ENCODE measurements around the gene STK17B. TPM values are rescaled to one million over a fixed set of nuclear protein-coding genes. Genes with fewer than 3 reads are reported as not detected.

STK17B gene
- total and polyA plus RNA-seq, 10 of the 15 experiments (the other 5 are each of a cell fraction or from before 2014, with no cell fraction given), result 21.2 to 108 (median 53.7) TPM

- TF ChIP-seq FOXM1 (IDR thresholded peaks at IDR 0.05; ENCODE audit: low read depth, low read length) (no peak), RUNX3 (IDR thresholded peaks at IDR 0.05; ENCODE audit: low read length) (no peak), SREBF2 (IDR thresholded peaks at IDR 0.05; ENCODE audit: low read length) (no peak), ZNF384 (IDR thresholded peaks at IDR 0.05; ENCODE audit: borderline replicate concordance, low read depth, low read length) (no peak), RAD21 (IDR thresholded peaks at IDR 0.05; ENCODE audit: insufficient read depth, low read depth, low read length) (no peak)
- TF ChIP-seq, protein P1, sequence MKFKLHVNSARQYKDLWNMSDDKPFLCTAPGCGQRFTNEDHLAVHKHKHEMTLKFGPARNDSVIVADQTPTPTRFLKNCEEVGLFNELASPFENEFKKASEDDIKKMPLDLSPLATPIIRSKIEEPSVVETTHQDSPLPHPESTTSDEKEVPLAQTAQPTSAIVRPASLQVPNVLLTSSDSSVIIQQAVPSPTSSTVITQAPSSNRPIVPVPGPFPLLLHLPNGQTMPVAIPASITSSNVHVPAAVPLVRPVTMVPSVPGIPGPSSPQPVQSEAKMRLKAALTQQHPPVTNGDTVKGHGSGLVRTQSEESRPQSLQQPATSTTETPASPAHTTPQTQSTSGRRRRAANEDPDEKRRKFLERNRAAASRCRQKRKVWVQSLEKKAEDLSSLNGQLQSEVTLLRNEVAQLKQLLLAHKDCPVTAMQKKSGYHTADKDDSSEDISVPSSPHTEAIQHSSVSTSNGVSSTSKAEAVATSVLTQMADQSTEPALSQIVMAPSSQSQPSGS (IDR thresholded peaks at IDR 0.05; ENCODE audit: low read length), result no peak
Observed at GRCh38 chr2:196155575-196155974, 15.8 kb downstream of the STK17B start (continued).

- peaks cover 43% of the 10 kb centered on the region for H3K79me2 ChIP-seq (ENCODE audit: control insufficient read depth, insufficient read depth, low read length)
- POLR2A ChIA-PET, result interaction anchor here (1.4 kb wide), 1 partner anchor 11 kb away, joined by 3 read pairs; no protein-coding TSS in a partner anchor
- intact Hi-C loops (cut with micrococcal nuclease; ENCODE audit: unreplicated experiment), result no loop called here
- TF ChIP-seq GABPA (IDR thresholded peaks at IDR 0.05; ENCODE audit: low read depth) (no peak), PAX5 (IDR thresholded peaks at IDR 0.05; ENCODE audit: borderline replicate concordance, low read depth, low read length) (no peak), SIN3A (IDR thresholded peaks at IDR 0.05; ENCODE audit: low read depth, low read length) (no peak), CEBPZ (IDR thresholded peaks at IDR 0.05; ENCODE audit: low read depth, low read length) (no peak), POLR2AphosphoS5 (IDR thresholded peaks at IDR 0.05; ENCODE audit: low read length) (no peak), TAF1 (IDR thresholded peaks at IDR 0.05; ENCODE audit: borderline replicate concordance, low read depth, low read length) (no peak), CHD1 (IDR thresholded peaks at IDR 0.05; ENCODE audit: low read depth, low read length) (no peak)
- TF ChIP-seq, protein P1 (IDR thresholded peaks at IDR 0.05; ENCODE audit: low read length), result no peak
- SMC1A ChIA-PET (ENCODE audit: uncharacterized antibody, unreplicated experiment), result interaction anchor here (0.7 to 2.4 kb wide), 15 partner anchors 9 to 116 kb away, joined by 3 to 8 read pairs (median 4); partner anchors contain the start of gene STK17B
- peaks cover 1 to 37% of the 10 kb centered on the region in 2 experiments for H3K36me3 ChIP-seq (ENCODE audit: control insufficient read depth in 2 of 2, insufficient read depth in 2 of 2, low read length in 1 of 2)
- no peak overlapping the region for H3K4me2 ChIP-seq (ENCODE audit: control insufficient read depth, insufficient read depth)
- FAIRE-seq, result no peak
- in situ Hi-C loops (cut with MboI), result loop anchor here (25.0 kb wide), 1 partner anchor 109 kb away; no protein-coding TSS in a partner anchor
- CTCF ChIA-PET, result interaction anchor here (1.3 to 1.4 kb wide), 3 partner anchors 9 to 75 kb away, joined by 4 to 5 read pairs (median 4); no protein-coding TSS in a partner anchor
- BruUV-seq (replicated peaks), result TSS peak; percentile 5
- H3K27ac ChIP-seq (ENCODE audit: control insufficient read depth, insufficient read depth), result no peak overlapping the region
- H3K27me3 ChIP-seq (replicated peaks in 1 of 2; ENCODE audit: control insufficient read depth in 2 of 2, insufficient read depth in 2 of 2, low read length in 1 of 2), result no peaks in the 10 kb centered on the region
- H3K9ac ChIP-seq (ENCODE audit: control insufficient read depth, insufficient read depth, low read length), result no peak overlapping the region
- no peak for ATAC-seq
- DNase-seq (ENCODE audit: low read depth, low spot score), result no peak
- no peaks in the 10 kb centered on the region for H4K20me1 ChIP-seq (ENCODE audit: control insufficient read depth, insufficient read depth)
- H2AFZ ChIP-seq (ENCODE audit: control insufficient read depth, low read depth, low read length), result no peak overlapping the region
- WGBS (ENCODE audit: insufficient coverage, insufficient replicate concordance, low lambda C conversion rate, missing lambda C conversion rate), result 100% methylated on average over 2 of the region's 2 CpGs
- peaks cover 13% of the 10 kb centered on the region for H3K4me1 ChIP-seq (ENCODE audit: control insufficient read depth, insufficient read depth, low read length)
- peaks cover 9% of the 10 kb centered on the region; the same call in 2 of the 3 replicates for H3K9me3 ChIP-seq (replicated peaks; ENCODE audit: control insufficient read depth, insufficient read depth, low read length)
- H3K4me3 ChIP-seq, result no peak overlapping the region
- RAD21 ChIA-PET (ENCODE audit: unreplicated experiment), result interaction anchor here (0.6 to 7.2 kb wide), 4 partner anchors 11 to 123 kb away, joined by 3 to 52 read pairs (median 3); no protein-coding TSS in a partner anchor
Observed at GRCh38 chr2:196153480-196153879, 17.9 kb downstream of the STK17B start.

Data from GM12878 (cell line).